ENCODE data around the gene NLK. TPM values are rescaled to one million over a fixed set of nuclear protein-coding genes. Genes with fewer than 3 reads are reported as not detected.

NLK gene
- total RNA-seq, 2 donors from 2014 or later, result 15.5 to 30.1 TPM

GRCh38 chr17:28133562-28133970 lies 91.1 kb downstream of the NLK start:
- no peaks in the 10 kb centered on the region for H3K27me3 ChIP-seq
- H3K4me1 ChIP-seq, result no peaks in the 10 kb centered on the region
- H3K27ac ChIP-seq, result no peak overlapping the region
- DNase-seq (no peak), ATAC-seq (no peak)
- H3K4me3 ChIP-seq, result no peak overlapping the region
- intact Hi-C loops (cut with DNase I), result no loop called here
- H3K36me3 ChIP-seq (replicated peaks in 1 of 2; ENCODE audit: insufficient read depth in 1 of 2, low read depth in 2 of 2), result peaks cover 0 to 2% of the 10 kb centered on the region in 2 donors
- TF ChIP-seq CTCF (IDR thresholded peaks at IDR 0.05) (no peak), POLR2A (IDR thresholded peaks at IDR 0.05) (no peak)
- H3K9me3 ChIP-seq, result no peaks in the 10 kb centered on the region

GRCh38 chr17:28136923-28137322 lies 94.4 kb downstream of the NLK start:
- Histone ChIP-seq H3K27me3 (no peaks in the 10 kb centered on the region), H3K27ac (no peak overlapping the region), H3K4me3 (no peak overlapping the region), H3K36me3 (replicated peaks in 1 of 2; ENCODE audit: insufficient read depth in 1 of 2, low read depth in 2 of 2) (peaks cover 0 to 2% of the 10 kb centered on the region in 2 donors), H3K9me3 (no peaks in the 10 kb centered on the region), H3K4me1 (no peaks in the 10 kb centered on the region)
- no peak for TF ChIP-seq POLR2A (IDR thresholded peaks at IDR 0.05)
- peak in 1 of 7 experiments; percentile 8 for TF ChIP-seq CTCF (IDR thresholded peaks at IDR 0.05)
- ATAC-seq, result no peak
- 97 to 98% methylated on average over 3 of the region's 3 CpGs for WGBS, 2 donors
- DNase-seq, result no peak
- intact Hi-C loops (cut with DNase I), result no loop called here

- no peak for DNase-seq
- 59 to 60% methylated on average over 1 of the region's 1 CpG for WGBS, 2 donors
- H3K27ac ChIP-seq, result no peak overlapping the region
- intact Hi-C loops (cut with DNase I), result no loop called here
- no peak for TF ChIP-seq POLR2A (IDR thresholded peaks at IDR 0.05)
- TF ChIP-seq CTCF (IDR thresholded peaks at IDR 0.05), result no peak
- H3K4me1 ChIP-seq, result peaks cover 6% of the 10 kb centered on the region
- ATAC-seq, result no peak
- no peaks in the 10 kb centered on the region for H3K9me3 ChIP-seq
- no peaks in the 10 kb centered on the region for H3K36me3 ChIP-seq (replicated peaks in 1 of 2; ENCODE audit: insufficient read depth in 1 of 2, low read depth in 2 of 2)
- no peak overlapping the region for H3K4me3 ChIP-seq
- no peaks in the 10 kb centered on the region for H3K27me3 ChIP-seq
Observed at GRCh38 chr17:28139822-28140221, 97.3 kb downstream of the NLK start.

- intact Hi-C loops (cut with DNase I), result no loop called here
- 82 to 89% methylated on average over 3 of the region's 3 CpGs for WGBS, 2 donors
- H3K27ac ChIP-seq, result no peak overlapping the region
- H3K9me3 ChIP-seq, result no peaks in the 10 kb centered on the region
- no peak for TF ChIP-seq CTCF (IDR thresholded peaks at IDR 0.05)
- no peaks in the 10 kb centered on the region for H3K36me3 ChIP-seq (replicated peaks in 1 of 2; ENCODE audit: insufficient read depth in 1 of 2, low read depth in 2 of 2)
- no peaks in the 10 kb centered on the region for H3K27me3 ChIP-seq
- ATAC-seq, result no peak
- no peak for DNase-seq
- peaks cover 7% of the 10 kb centered on the region for H3K4me1 ChIP-seq
- no peak overlapping the region for H3K4me3 ChIP-seq
Observed at GRCh38 chr17:28141313-28141712, 98.8 kb downstream of the NLK start.

GRCh38 chr17:28141773-28142172 lies 99.3 kb downstream of the NLK start:
- H3K27me3 ChIP-seq, result no peaks in the 10 kb centered on the region
- H3K4me3 ChIP-seq, result no peak overlapping the region
- TF ChIP-seq POLR2A (IDR thresholded peaks at IDR 0.05) (no peak), CTCF (IDR thresholded peaks at IDR 0.05) (no peak)
- intact Hi-C loops (cut with DNase I), result no loop called here
- H3K27ac ChIP-seq, result no peak overlapping the region
- H3K4me1 ChIP-seq, result peaks cover 7% of the 10 kb centered on the region
- no peak for ATAC-seq
- no peaks in the 10 kb centered on the region for H3K36me3 ChIP-seq (replicated peaks in 1 of 2; ENCODE audit: insufficient read depth in 1 of 2, low read depth in 2 of 2)
- H3K9me3 ChIP-seq, result no peaks in the 10 kb centered on the region
- no peak for DNase-seq
- 26 to 34% methylated on average over 1 of the region's 1 CpG for WGBS, 2 donors

Data from body of pancreas (tissue), 4 donors.